IMR-90 (cell line): ENCODE data around the gene C16orf96. TPM values are rescaled to one million over a fixed set of nuclear protein-coding genes. Genes with fewer than 3 reads are reported as not detected.
A peak's percentile ranks its signal among the peaks of the same experiment; 100 is the strongest.

Experiments used
- ATAC-seq: fragments of 200-7000 bp; cut with Tn5 transposase; 2 replicates; pipeline ENCODE4 v1.9.1; 2020; ENCODE audit warnings: low read depth, mild to moderate bottlenecking, moderate library complexity
- BruUV-seq: library from RNA; stranded (reverse); fragments of 400-500 nt; replicated peaks from 2 replicates; lab custom pipeline; 2021; lab: Mats Ljungman, UMichigan
- CTCF ChIA-PET: fragments of 300-600 bp; formaldehyde crosslinking; extraction: SDS; loops from one replicate; lab custom pipeline; 2021; ENCODE audit warnings: antibody characterized with exemption; lab: Yijun Ruan, JAX
- POLR2A ChIA-PET: fragments of 300-600 bp; sonication (Branson Sonifier 250); formaldehyde crosslinking; loops from one replicate; lab custom pipeline; 2022; ENCODE audit warnings: antibody characterized with exemption; ENCODE audit not compliant: unreplicated experiment; lab: Charles Lee
- DNase-seq: peaks from one replicate; pipeline ENCODE4 v3.0.0; 2013
- H2AFZ ChIP-seq: replicated peaks from 2 replicates; pipeline ENCODE3; 2013; ENCODE audit warnings: low read length, mild to moderate bottlenecking; ENCODE audit not compliant: poor library complexity
- H2AK5ac ChIP-seq: 2 replicates; pipeline ENCODE4 v1.6.1; 2013; ENCODE audit warnings: low read depth, low read length, inconsistent platforms
- H2AK9ac ChIP-seq: replicated peaks from 2 replicates; pipeline ENCODE3; 2013; ENCODE audit warnings: mild to moderate bottlenecking, low read depth, low read length, moderate library complexity; ENCODE audit not compliant: poor library complexity
- H2BK120ac ChIP-seq: 2 replicates; pipeline ENCODE4 v1.6.1; 2013; ENCODE audit warnings: low read depth, low read length, inconsistent platforms
- H2BK15ac ChIP-seq: 3 replicates; pipeline ENCODE4 v1.6.1; 2013; ENCODE audit warnings: low read depth, low read length, inconsistent platforms
- H2BK20ac ChIP-seq: 2 replicates; pipeline ENCODE4 v1.6.1; 2013; ENCODE audit warnings: low read depth, mild to moderate bottlenecking, inconsistent platforms, low read length, moderate library complexity
- H2BK5ac ChIP-seq: 2 replicates; pipeline ENCODE4 v1.6.1; 2013; ENCODE audit warnings: mild to moderate bottlenecking, low read depth, low read length, inconsistent platforms; ENCODE audit not compliant: poor library complexity, severe bottlenecking
- H3K14ac ChIP-seq: replicated peaks from 2 replicates; pipeline ENCODE4 v1.6.1; 2013; ENCODE audit warnings: low read depth, low read length, inconsistent platforms
- H3K18ac ChIP-seq: 2 replicates; pipeline ENCODE4 v1.6.1; 2013; ENCODE audit warnings: low read depth, low read length, control low read depth
- H3K23ac ChIP-seq: 2 replicates; pipeline ENCODE4 v1.6.1; 2013; ENCODE audit warnings: low read depth, low read length, inconsistent platforms
- H3K27ac ChIP-seq: 2 replicates; pipeline ENCODE4 v1.5.1; 2013; ENCODE audit warnings: mild to moderate bottlenecking, control low read depth, low read length; ENCODE audit not compliant: insufficient read depth
- H3K27me3 ChIP-seq: 2 replicates; pipeline ENCODE4 v1.6.1; 2013; ENCODE audit warnings: low read length; ENCODE audit not compliant: control insufficient read depth, insufficient read depth
- H3K36me3 ChIP-seq: 2 replicates; pipeline ENCODE4 v1.6.1; 2013; ENCODE audit warnings: low read length, mixed read lengths; ENCODE audit not compliant: control insufficient read depth, insufficient read depth
- H3K4ac ChIP-seq: 2 replicates; pipeline ENCODE4 v1.6.1; 2013; ENCODE audit warnings: low read depth, low read length, inconsistent platforms
- H3K4me1 ChIP-seq: 2 replicates; pipeline ENCODE4 v1.6.1; 2013; ENCODE audit warnings: low read length, mixed read lengths; ENCODE audit not compliant: control insufficient read depth, insufficient read depth
- H3K4me2 ChIP-seq: 2 replicates; pipeline ENCODE4 v1.6.1; 2013; ENCODE audit warnings: low read depth, mild to moderate bottlenecking, control low read depth, low read length, moderate library complexity
- H3K4me3 ChIP-seq: 2 replicates; pipeline ENCODE4 v1.5.1; 2013; ENCODE audit warnings: low read depth, mild to moderate bottlenecking, control low read depth, low read length, moderate library complexity; ENCODE audit not compliant: insufficient read depth
- H3K56ac ChIP-seq: 2 replicates; pipeline ENCODE4 v1.6.1; 2013; ENCODE audit warnings: low read length, inconsistent platforms; ENCODE audit not compliant: insufficient read depth; ENCODE audit errors: extremely low read depth
- H3K79me1 ChIP-seq, 2 experiments: 2 replicates each; pipeline ENCODE4 v1.6.1; 2013; ENCODE audit warnings: low read length in 2 of 2, inconsistent platforms in 1 of 2, low read depth in 1 of 2
- H3K9ac ChIP-seq: 2 replicates; pipeline ENCODE4 v1.6.1; 2013; ENCODE audit warnings: low read depth, low read length, control low read depth
- H3K9me1 ChIP-seq: 2 replicates; pipeline ENCODE4 v1.6.1; 2013; ENCODE audit warnings: low read length, inconsistent platforms; ENCODE audit not compliant: insufficient read depth
- H3K9me3 ChIP-seq: 2 replicates; pipeline ENCODE4 v1.6.1; 2013; ENCODE audit warnings: low read length; ENCODE audit not compliant: control insufficient read depth, insufficient read depth
- H4K20me1 ChIP-seq: 2 replicates; pipeline ENCODE4 v1.6.1; 2013; ENCODE audit warnings: low read length, inconsistent platforms; ENCODE audit not compliant: insufficient read depth
- H4K5ac ChIP-seq: 2 replicates; pipeline ENCODE4 v1.6.1; 2013; ENCODE audit warnings: mild to moderate bottlenecking, low read depth, low read length, control low read depth
- H4K8ac ChIP-seq, 2 experiments: 2 replicates each; pipeline ENCODE4 v1.6.1; 2013; ENCODE audit warnings: low read depth in 2 of 2, low read length in 2 of 2, control low read depth in 1 of 2, inconsistent platforms in 1 of 2
- H4K91ac ChIP-seq: 2 replicates; pipeline ENCODE4 v1.6.1; 2013; ENCODE audit warnings: low read depth, low read length, inconsistent platforms; ENCODE audit not compliant: insufficient read depth
- BHLHE40 ChIP-seq: fragments of 150-350 bp; IDR thresholded peaks from 2 replicates; pipeline ENCODE4 v1.6.1; 2016; ENCODE audit warnings: mild to moderate bottlenecking, low read depth, low read length
- CEBPB ChIP-seq: IDR thresholded peaks from 2 replicates; pipeline ENCODE4 v1.6.1; 2012; ENCODE audit warnings: low read depth, low read length, improper control_type of control experiment
- CTCF ChIP-seq: conservative IDR thresholded peaks from 2 replicates; pipeline ENCODE4 v1.5.1; 2012; ENCODE audit warnings: mild to moderate bottlenecking, low read depth, low read length, improper control_type of control experiment
- ELK1 ChIP-seq: fragments of 150-350 bp; IDR thresholded peaks from 2 replicates; pipeline ENCODE4 v1.6.1; 2016; ENCODE audit warnings: low read depth, mild to moderate bottlenecking, low read length, moderate library complexity, borderline replicate concordance
- FOS ChIP-seq: fragments of 150-350 bp; IDR thresholded peaks from 2 replicates; pipeline ENCODE4 v1.6.1; 2016; ENCODE audit warnings: low read depth, low read length
- MAFK ChIP-seq: IDR thresholded peaks from 2 replicates; pipeline ENCODE4 v1.6.1; 2012; ENCODE audit warnings: low read depth, low read length, improper control_type of control experiment
- MAZ ChIP-seq: IDR thresholded peaks from 2 replicates; pipeline ENCODE4 v1.6.1; 2012; ENCODE audit warnings: low read depth, mild to moderate bottlenecking, low read length, improper control_type of control experiment, moderate library complexity, borderline replicate concordance
- MXI1 ChIP-seq: IDR thresholded peaks from 2 replicates; pipeline ENCODE4 v1.6.1; 2012; ENCODE audit warnings: low read depth, mild to moderate bottlenecking, low read length, moderate library complexity, borderline replicate concordance
- POLR2A ChIP-seq: IDR thresholded peaks from 2 replicates; pipeline ENCODE4 v1.6.1; 2012; ENCODE audit warnings: mild to moderate bottlenecking, low read depth, low read length
- RAD21 ChIP-seq: IDR thresholded peaks from 2 replicates; pipeline ENCODE4 v1.6.1; 2012; ENCODE audit warnings: low read length, improper control_type of control experiment
- RCOR1 ChIP-seq: IDR thresholded peaks from 2 replicates; pipeline ENCODE4 v1.6.1; 2012; ENCODE audit warnings: mild to moderate bottlenecking, low read length, improper control_type of control experiment; ENCODE audit not compliant: insufficient replicate concordance
- RFX5 ChIP-seq: IDR thresholded peaks from 2 replicates; pipeline ENCODE4 v1.8.0; 2012; ENCODE audit warnings: low read depth, mild to moderate bottlenecking, low read length, moderate library complexity
- SMC3 ChIP-seq: fragments of 150-350 bp; IDR thresholded peaks from 2 replicates; pipeline ENCODE4 v1.6.1; 2016; ENCODE audit warnings: low read depth, mild to moderate bottlenecking, antibody characterized with exemption, low read length, moderate library complexity
- USF2 ChIP-seq: fragments of 150-350 bp; IDR thresholded peaks from 2 replicates; pipeline ENCODE4 v1.6.1; 2017; ENCODE audit warnings: mild to moderate bottlenecking, antibody characterized with exemption, low read length, low read depth
- WGBS, 2 experiments: methylation state at CpG; one replicate each; pipeline versions ENCODE4 v1.1.5 to v1.1.7; 2013; ENCODE audit warnings: missing lambda C conversion rate in 2 of 2; ENCODE audit not compliant: insufficient read length in 1 of 2; ENCODE audit errors: extremely low coverage in 2 of 2; 5-methylcytosine and 5-hydroxymethylcytosine counted together
- dilution Hi-C: fragments of 300-500 bp; cut with HindIII; formaldehyde crosslinking; loops from one replicate; pipeline ENCODE4 v1.14.3; 2018; ENCODE audit warnings: low sequenced_read_pairs; ENCODE audit not compliant: unreplicated experiment
- in situ Hi-C: fragments of 300-500 bp; cut with MboI; formaldehyde crosslinking; loops from 3 replicates; pipeline ENCODE4 v1.14.3; 2019; ENCODE audit warnings: low sequenced_read_pairs, inconsistent platforms, mixed read lengths
- intact Hi-C: fragments of 100-400 bp; cut with micrococcal nuclease; formaldehyde crosslinking; loops from 2 replicates; pipeline ENCODE4 v1.10.0; 2022
- polyA plus RNA-seq, 3 experiments: library from polyadenylated mRNA; depleted of rRNA; stranded (reverse); fragments of >200 nt; gene quantifications; 2 replicates each; pipeline ENCODE4 v1.2.3, GENCODE V29; 2012; ENCODE audit warnings: low replicate concordance in 1 of 3
- total RNA-seq: library from RNA; depleted of rRNA; stranded (reverse); fragments of >200 nt; gene quantifications from 2 replicates; pipeline ENCODE4 v1.2.3, GENCODE V29; 2012

C16orf96 gene
- total and polyA plus RNA-seq, 2 of the 4 experiments (the other 2 are of a cell fraction), result not detected

GRCh38 chr16:4640572-4641305 lies 84.6 kb downstream of the C16orf96 start:
- Histone ChIP-seq H2BK15ac (no peak overlapping the region), H3K9ac (no peak overlapping the region), H3K23ac (no peak overlapping the region), H3K27ac (no peak overlapping the region), H3K14ac (no peak overlapping the region), H3K27me3 (no peaks in the 10 kb centered on the region), H3K4me1 (peaks cover 2% of the 10 kb centered on the region; the same call in 1 of the 2 replicates), H3K56ac (no peak overlapping the region), H4K5ac (no peak overlapping the region), H2AFZ (peak overlapping the region; percentile 3), H4K91ac (no peak overlapping the region), H3K4ac (no peak overlapping the region), H3K18ac (no peak overlapping the region), H2BK20ac (no peak overlapping the region), H4K8ac (no peak overlapping the region), H3K79me1 (peaks cover 18 to 79% of the 10 kb centered on the region in 2 experiments), H3K9me3 (no peaks in the 10 kb centered on the region), H3K9me1 (peaks cover 23% of the 10 kb centered on the region), H2BK120ac (no peak overlapping the region), H3K4me2 (no peak overlapping the region), H2AK5ac (no peak overlapping the region), H2BK5ac (no peak overlapping the region), H3K36me3 (peaks cover 12% of the 10 kb centered on the region; the same call in 1 of the 2 replicates), H4K20me1 (peaks cover 88% of the 10 kb centered on the region), H3K4me3 (no peak overlapping the region), H2AK9ac (peak overlapping the region; percentile 52)
- TF ChIP-seq FOS (no peak), SMC3 (no peak), RCOR1 (no peak), RAD21 (no peak), RFX5 (no peak), MAZ (no peak), ELK1 (no peak), MXI1 (no peak), MAFK (no peak), CEBPB (no peak), POLR2A (no peak), BHLHE40 (no peak), USF2 (no peak), CTCF (no peak)
- dilution Hi-C loops (no loop called here), intact Hi-C loops (no loop called here), in situ Hi-C loops (no loop called here)
- POLR2A ChIA-PET, result no interaction called here
- ATAC-seq (no peak), DNase-seq (no peak)
- 88% methylated on average over 7 of the region's 19 CpGs; no CpG with 5 or more reads in 1 of the 2 experiments for WGBS, 2 experiments
- CTCF ChIA-PET, result interaction anchor here (0.7 kb wide), 1 partner anchor 17 kb away, joined by 5 read pairs; the partner anchor contains the start of gene MGRN1
- BruUV-seq, result no TSS peak
